Measurements from ENCODE around the gene TAF1C.
"Not testable (repeated sequence)": the region's sequence is repeated elsewhere in the genome, so short reads cannot be mapped to it uniquely, and the experiment has no call there.

Gene TAF1C

GRCh38 chr16:84209989-84210388, 23.1 kb upstream of the TAF1C start:
- DNase-seq = no peak

GRCh38 chr16:84207879-84208278, 21.0 kb upstream of the TAF1C start:
- no peak for DNase-seq

GRCh38 chr16:84207251-84207650, 20.4 kb upstream of the TAF1C start:
- DNase-seq = no peak

- no peak for DNase-seq
Observed at GRCh38 chr16:84205976-84206691, 19.3 kb upstream of the TAF1C start.

GRCh38 chr16:84205123-84205522, 18.3 kb upstream of the TAF1C start:
- not testable (repeated sequence) for DNase-seq

- not testable (repeated sequence) for DNase-seq
Observed at GRCh38 chr16:84204551-84204950, 17.7 kb upstream of the TAF1C start.

- no peak for DNase-seq
Observed at GRCh38 chr16:84199861-84200260, 13.0 kb upstream of the TAF1C start.

GRCh38 chr16:84199097-84199496, 12.2 kb upstream of the TAF1C start:
- no peak for DNase-seq

- DNase-seq = no peak
Observed at GRCh38 chr16:84198401-84198800, 11.5 kb upstream of the TAF1C start.

GRCh38 chr16:84197466-84198128, 10.7 kb upstream of the TAF1C start:
- DNase-seq = no peak

- DNase-seq = no peak
Observed at GRCh38 chr16:84196727-84197394, 10.0 kb upstream of the TAF1C start.

- DNase-seq = no peak
Observed at GRCh38 chr16:84196101-84196500, 9.2 kb upstream of the TAF1C start.

- no peak for DNase-seq
Observed at GRCh38 chr16:84195201-84196093, 8.6 kb upstream of the TAF1C start.

GRCh38 chr16:84194470-84195200, 7.8 kb upstream of the TAF1C start:
- DNase-seq = no peak

GRCh38 chr16:84194018-84194417, 7.2 kb upstream of the TAF1C start:
- DNase-seq = no peak

GRCh38 chr16:84193480-84193879, 6.6 kb upstream of the TAF1C start:
- no peak for DNase-seq

- no peak for DNase-seq
Observed at GRCh38 chr16:84191466-84191865, 4.6 kb upstream of the TAF1C start.

- no peak for DNase-seq
Observed at GRCh38 chr16:84190731-84191388, 4.0 kb upstream of the TAF1C start, which contains the start of gene ADAD2. Gene ADAD2, plus strand, starts transcription at chr16:84191157. Its CDS starts 74 bp downstream, at chr16:84191231.

- DNase-seq = no peak
Observed at GRCh38 chr16:84184775-84185174, 2.1 kb downstream of the TAF1C start.

- no peak for DNase-seq
Observed at GRCh38 chr16:84183911-84184591, 2.8 kb downstream of the TAF1C start.

GRCh38 chr16:84183572-84183875, 3.3 kb downstream of the TAF1C start:
- DNase-seq = no peak
